GM12864 (cell line): ENCODE results near the gene NOX5.

ENCODE experiments used
- DNase-seq: peaks from one replicate; pipeline ENCODE4 v3.0.0-alpha.2; 2011; ENCODE audit warnings: low read depth
- H3K4me3 ChIP-seq: 2 replicates; pipeline ENCODE4 v1.5.1; 2011; ENCODE audit warnings: mild to moderate bottlenecking, low read depth, low read length, control low read depth
- TF ChIP-seq, protein P1 (sequence below): IDR thresholded peaks from 2 replicates; pipeline ENCODE4 v1.5.1; 2011; ENCODE audit warnings: low read depth, mild to moderate bottlenecking, moderate library complexity, low read length, control low read depth, inconsistent platforms; ENCODE audit errors: missing control alignments

The NOX5 gene

DNA sequence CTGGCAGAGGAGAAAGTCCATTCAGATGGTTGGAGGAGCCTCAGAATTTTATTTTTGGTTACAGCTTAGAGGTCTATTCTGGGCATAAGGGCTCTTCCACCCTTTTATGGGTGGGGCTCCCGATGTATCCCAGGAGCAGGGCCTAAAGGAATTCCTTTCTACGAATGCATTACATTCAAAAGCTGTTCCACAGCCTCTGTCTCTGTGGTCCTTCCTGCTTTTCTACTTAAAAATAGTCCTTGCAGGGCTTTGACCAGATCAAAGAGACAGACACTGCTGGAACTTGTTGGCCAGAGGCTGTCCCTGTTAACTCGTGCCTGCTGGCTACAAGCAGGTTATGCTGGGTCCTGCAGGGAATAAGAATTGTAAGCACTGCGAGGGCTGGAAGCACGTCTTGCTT is 14.4 kb upstream of the NOX5 start:
- TF ChIP-seq, protein P1, sequence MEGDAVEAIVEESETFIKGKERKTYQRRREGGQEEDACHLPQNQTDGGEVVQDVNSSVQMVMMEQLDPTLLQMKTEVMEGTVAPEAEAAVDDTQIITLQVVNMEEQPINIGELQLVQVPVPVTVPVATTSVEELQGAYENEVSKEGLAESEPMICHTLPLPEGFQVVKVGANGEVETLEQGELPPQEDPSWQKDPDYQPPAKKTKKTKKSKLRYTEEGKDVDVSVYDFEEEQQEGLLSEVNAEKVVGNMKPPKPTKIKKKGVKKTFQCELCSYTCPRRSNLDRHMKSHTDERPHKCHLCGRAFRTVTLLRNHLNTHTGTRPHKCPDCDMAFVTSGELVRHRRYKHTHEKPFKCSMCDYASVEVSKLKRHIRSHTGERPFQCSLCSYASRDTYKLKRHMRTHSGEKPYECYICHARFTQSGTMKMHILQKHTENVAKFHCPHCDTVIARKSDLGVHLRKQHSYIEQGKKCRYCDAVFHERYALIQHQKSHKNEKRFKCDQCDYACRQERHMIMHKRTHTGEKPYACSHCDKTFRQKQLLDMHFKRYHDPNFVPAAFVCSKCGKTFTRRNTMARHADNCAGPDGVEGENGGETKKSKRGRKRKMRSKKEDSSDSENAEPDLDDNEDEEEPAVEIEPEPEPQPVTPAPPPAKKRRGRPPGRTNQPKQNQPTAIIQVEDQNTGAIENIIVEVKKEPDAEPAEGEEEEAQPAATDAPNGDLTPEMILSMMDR: no peak
- no peak for DNase-seq
- no peak overlapping the region for H3K4me3 ChIP-seq

DNA sequence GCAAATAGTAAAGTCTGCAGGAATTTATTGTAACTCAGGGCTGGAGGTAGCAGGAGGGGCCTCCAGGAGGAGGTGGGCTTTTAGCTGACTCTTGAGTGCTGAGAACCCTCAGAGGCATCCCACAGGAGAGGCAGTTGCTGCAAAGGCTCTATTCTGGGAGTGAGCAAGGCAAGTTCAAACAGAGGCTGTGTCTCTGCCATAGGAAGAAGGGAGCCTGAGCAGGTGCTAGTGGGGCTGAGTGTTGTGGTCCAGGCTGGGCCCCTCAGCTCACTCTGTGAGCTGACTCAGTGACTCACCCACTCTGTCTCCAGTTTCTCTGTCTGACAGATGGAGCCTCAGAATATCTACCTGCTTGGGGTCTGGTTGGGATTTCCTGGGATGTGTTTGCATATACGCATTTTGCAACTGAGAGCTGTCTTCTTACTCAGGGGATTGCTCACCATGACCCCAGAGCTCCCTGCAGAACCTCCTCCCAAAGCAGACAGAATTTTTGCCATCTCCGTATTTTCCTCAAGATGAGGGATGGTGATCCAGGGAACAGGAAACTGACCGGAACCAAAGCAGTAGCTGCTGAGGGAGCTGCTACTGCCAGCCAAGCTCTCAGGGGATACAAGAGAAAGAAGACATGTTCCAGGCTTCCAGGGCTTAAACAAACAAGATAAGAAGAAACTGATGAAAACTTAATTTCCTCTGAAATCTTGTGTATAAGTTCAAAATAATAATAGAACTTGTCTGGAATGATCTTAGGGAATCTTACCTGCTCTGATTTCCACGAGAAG is 13.6 kb upstream of the NOX5 start:
- no peak for DNase-seq
- no peak overlapping the region for H3K4me3 ChIP-seq
- TF ChIP-seq, protein P1: no peak

DNA sequence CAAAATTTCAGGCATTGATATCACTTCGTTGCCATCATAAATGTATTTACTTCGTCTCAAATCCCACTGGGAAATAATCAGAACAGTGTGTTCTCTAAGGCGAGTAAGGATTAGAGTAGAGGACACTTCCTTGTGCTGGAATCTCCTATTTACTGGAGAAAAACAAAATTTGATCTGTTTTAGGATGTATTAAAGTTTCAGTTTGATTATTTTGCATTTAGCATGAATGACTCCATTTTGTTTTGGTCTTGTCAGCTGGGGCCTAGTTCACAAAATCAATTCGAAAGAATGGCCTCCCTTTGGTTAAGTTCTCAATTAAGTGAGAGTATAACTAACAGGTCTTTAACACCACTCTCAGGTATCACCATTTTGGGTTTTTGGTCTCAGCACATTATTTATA is 11.7 kb upstream of the NOX5 start:
- DNase-seq: no peak
- TF ChIP-seq, protein P1: no peak
- H3K4me3 ChIP-seq: no peak overlapping the region

DNA sequence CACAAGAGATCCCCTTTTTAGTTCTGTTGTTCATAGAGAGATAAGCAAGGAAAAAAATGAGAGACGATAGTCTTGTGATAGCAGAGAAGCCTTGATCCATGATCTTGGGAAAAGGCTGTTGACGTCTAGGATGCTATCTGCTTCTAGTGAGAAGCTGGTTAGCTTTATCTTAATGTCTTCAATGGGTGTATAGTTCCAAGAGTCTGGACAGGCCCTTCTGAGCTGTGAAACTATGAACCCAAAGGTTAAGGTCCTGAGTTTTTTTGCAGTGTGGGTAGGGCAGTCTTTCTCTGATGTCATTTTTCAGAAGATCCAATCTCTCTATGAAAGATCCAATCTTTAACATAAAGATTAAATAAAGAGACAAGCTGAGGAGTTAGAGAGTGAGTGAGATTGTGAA is 10.5 kb upstream of the NOX5 start:
- no peak overlapping the region for H3K4me3 ChIP-seq
- TF ChIP-seq, protein P1: no peak
- DNase-seq: no peak

DNA sequence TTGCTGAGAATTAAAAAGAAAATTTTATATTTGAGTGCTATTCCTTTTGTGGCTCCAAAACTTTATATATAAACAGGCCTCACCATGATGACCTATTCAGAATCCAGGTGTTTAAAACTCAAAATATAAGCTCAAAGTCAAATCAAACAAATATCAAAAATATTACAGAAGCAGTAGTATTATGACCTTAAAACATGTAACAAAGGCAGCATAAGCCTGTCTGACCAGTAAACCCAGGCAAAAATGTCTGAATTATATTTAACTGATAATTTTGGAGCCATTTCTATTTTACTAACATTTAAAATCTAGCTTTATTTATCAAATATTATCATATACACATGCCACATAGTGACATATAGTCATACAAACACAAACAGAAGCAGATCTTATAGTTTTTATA is 6.4 kb upstream of the NOX5 start:
- H3K4me3 ChIP-seq: no peak overlapping the region
- DNase-seq: no peak
- TF ChIP-seq, protein P1: no peak

DNA sequence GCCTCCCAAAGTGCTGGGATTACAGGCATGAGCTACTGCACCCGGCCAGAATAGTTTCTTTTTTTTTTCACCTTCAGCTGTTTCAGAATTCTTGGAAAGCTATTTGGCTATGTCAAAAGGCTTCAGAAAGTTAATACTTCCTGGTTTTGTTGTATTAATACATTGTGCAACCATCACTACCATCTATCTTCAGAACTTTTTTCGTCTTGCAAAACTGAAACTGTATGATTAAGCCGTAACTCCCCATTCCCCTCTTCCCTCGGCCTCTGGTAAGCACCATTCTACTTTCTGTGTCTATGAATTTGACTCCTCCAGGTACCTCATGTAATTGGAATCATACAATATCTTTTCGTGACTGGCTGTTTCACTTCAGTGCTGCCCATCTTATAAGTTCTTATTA is 5.2 kb upstream of the NOX5 start:
- DNase-seq: no peak
- H3K4me3 ChIP-seq: no peak overlapping the region

DNA sequence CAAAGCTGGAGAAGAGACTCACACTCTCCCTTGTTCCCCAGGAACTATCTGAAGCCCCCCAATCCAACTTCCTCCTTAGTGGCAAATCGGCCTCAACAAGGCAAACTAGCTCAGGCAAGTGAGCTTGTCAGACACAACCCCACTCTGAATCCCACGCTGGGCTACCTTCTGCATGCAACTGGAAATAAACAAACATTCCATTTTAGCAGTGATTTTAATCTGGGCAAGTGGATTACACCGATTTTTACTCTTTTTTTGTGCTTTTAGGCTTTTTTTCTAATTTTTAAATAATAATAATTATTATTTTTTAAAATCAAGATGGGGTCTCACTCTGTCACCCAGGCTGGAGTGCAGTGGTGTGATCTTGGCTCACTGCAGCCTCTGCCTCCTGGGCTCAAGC is 2.9 kb upstream of the NOX5 start:
- no peak for DNase-seq
- TF ChIP-seq, protein P1: no peak
- H3K4me3 ChIP-seq: no peak overlapping the region

More for the DNA sequence above, 5.2 kb upstream of the NOX5 start:
- TF ChIP-seq, protein P1: no peak
